ENCODE results near the gene ALDH3A1. TPM values are rescaled to one million over a fixed set of nuclear protein-coding genes. Genes with fewer than 3 reads are reported as not detected.
A peak's percentile ranks its signal among the peaks of the same experiment; 100 is the strongest.

Gene ALDH3A1
- total RNA-seq, 2 experiments from 2014 or later: not detected

DNA sequence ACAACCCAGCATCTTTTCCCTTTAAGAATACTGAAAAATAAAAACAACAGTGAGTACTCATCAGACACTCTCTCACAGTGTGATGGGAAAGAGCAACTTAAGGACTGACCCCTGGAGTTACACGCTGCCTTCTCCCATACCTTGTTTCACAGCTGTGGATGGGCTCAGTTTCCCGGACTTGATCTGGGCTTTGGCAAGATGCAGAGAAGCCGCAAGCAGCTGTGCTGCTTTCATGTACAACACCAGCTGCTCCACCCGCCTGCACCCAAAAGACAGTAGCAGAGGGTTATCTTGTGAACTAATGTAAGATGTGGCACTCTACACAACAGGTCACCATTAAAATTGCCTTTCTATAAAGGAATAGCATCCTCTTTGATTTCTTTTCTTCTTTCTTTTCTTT lies 32.7 kb upstream of the ALDH3A1 start:
- H3K27me3 ChIP-seq (ENCODE audit: control insufficient read depth in 1 of 2, insufficient read depth in 2 of 2, low read length in 2 of 2): no peaks in the 10 kb centered on the region
- peaks cover 17% of the 10 kb centered on the region for H3K36me3 ChIP-seq (ENCODE audit: insufficient read depth, low read length)
- ATAC-seq (ENCODE audit: poor library complexity): no peak
- Mint-ChIP-seq H3K4me1 (ENCODE audit: low read depth) (peaks cover 3% of the 10 kb centered on the region), H3K27me3 (no peaks in the 10 kb centered on the region), H3K4me3 (no peak overlapping the region), H3K27ac (no peak overlapping the region), H3K36me3 (ENCODE audit: low read depth) (peaks cover 75% of the 10 kb centered on the region), H3K9me3 (no peaks in the 10 kb centered on the region)
- ChIA-PET CTCF (interaction anchor here (1.4 to 2.8 kb wide), 2 partner anchors 9 to 18 kb away, joined by 4 to 10 read pairs; no protein-coding TSS in a partner anchor), POLR2A (interaction anchor here (1.7 kb wide), 1 partner anchor 9 kb away, joined by 5 read pairs; no protein-coding TSS in a partner anchor)
- TF ChIP-seq, protein P1, sequence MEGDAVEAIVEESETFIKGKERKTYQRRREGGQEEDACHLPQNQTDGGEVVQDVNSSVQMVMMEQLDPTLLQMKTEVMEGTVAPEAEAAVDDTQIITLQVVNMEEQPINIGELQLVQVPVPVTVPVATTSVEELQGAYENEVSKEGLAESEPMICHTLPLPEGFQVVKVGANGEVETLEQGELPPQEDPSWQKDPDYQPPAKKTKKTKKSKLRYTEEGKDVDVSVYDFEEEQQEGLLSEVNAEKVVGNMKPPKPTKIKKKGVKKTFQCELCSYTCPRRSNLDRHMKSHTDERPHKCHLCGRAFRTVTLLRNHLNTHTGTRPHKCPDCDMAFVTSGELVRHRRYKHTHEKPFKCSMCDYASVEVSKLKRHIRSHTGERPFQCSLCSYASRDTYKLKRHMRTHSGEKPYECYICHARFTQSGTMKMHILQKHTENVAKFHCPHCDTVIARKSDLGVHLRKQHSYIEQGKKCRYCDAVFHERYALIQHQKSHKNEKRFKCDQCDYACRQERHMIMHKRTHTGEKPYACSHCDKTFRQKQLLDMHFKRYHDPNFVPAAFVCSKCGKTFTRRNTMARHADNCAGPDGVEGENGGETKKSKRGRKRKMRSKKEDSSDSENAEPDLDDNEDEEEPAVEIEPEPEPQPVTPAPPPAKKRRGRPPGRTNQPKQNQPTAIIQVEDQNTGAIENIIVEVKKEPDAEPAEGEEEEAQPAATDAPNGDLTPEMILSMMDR (IDR thresholded peaks at IDR 0.05): no peak
- no peak for DNase-seq
- no peaks in the 10 kb centered on the region for H3K9me3 ChIP-seq (ENCODE audit: control insufficient read depth in 1 of 2, insufficient read depth in 1 of 2, low read length in 2 of 2)
- H3K4me3 ChIP-seq (ENCODE audit: low read length): no peak overlapping the region
- intact Hi-C loops (cut with DNase I, micrococcal nuclease): no loop called here
- no peak overlapping the region for H3K27ac ChIP-seq (ENCODE audit: low read depth in 1 of 2, low read length in 2 of 2)
- no peaks in the 10 kb centered on the region for H3K4me1 ChIP-seq (ENCODE audit: insufficient read depth, low read length)

DNA sequence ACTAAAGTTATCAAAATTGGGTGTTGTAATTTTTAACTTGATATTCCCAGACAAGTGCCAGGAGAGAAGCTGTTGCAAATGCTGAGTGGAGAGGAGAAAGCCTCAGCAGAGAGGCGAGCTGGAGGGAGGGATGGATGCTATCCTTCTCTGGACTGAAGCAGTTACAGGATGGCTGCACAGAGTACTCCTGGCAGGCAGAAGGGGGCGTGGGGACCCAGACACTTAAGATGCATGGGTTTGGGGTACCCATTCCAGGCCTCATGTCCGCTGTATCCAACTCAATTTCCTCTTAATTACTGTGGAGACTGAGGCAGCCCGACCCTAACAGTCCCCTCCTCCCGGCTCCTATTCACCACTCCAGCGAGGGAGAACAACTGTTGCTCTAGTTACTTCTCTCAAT lies 25.4 kb upstream of the ALDH3A1 start:
- H3K4me3 ChIP-seq (ENCODE audit: low read length): no peak overlapping the region
- no peak for DNase-seq
- Mint-ChIP-seq H3K27me3 (no peaks in the 10 kb centered on the region), H3K27ac (peak overlapping the region; percentile 93), H3K4me3 (no peak overlapping the region), H3K4me1 (ENCODE audit: low read depth) (peaks cover 67% of the 10 kb centered on the region), H3K9me3 (no peaks in the 10 kb centered on the region), H3K36me3 (ENCODE audit: low read depth) (peaks cover 48% of the 10 kb centered on the region)
- peak overlapping the region in 1 of 2 donors; percentile 48 for H3K27ac ChIP-seq (ENCODE audit: low read depth in 1 of 2, low read length in 2 of 2)
- no peaks in the 10 kb centered on the region for H3K9me3 ChIP-seq (ENCODE audit: control insufficient read depth in 1 of 2, insufficient read depth in 1 of 2, low read length in 2 of 2)
- H3K4me1 ChIP-seq (ENCODE audit: insufficient read depth, low read length): peaks cover 47% of the 10 kb centered on the region
- intact Hi-C loops (cut with DNase I, micrococcal nuclease): loop anchor here in 1 of 2 experiments (5.0 to 10.0 kb wide), 2 partner anchors 341 to 396 kb away; partner anchors contain the start of gene MAPK7
- no peak for ATAC-seq (ENCODE audit: poor library complexity)
- CTCF ChIA-PET: no interaction called here
- H3K27me3 ChIP-seq (ENCODE audit: control insufficient read depth in 1 of 2, insufficient read depth in 2 of 2, low read length in 2 of 2): no peaks in the 10 kb centered on the region
- H3K36me3 ChIP-seq (ENCODE audit: insufficient read depth, low read length): peaks cover 18% of the 10 kb centered on the region
- TF ChIP-seq, protein P1 (IDR thresholded peaks at IDR 0.05): no peak
- POLR2A ChIA-PET: no interaction called here

DNA sequence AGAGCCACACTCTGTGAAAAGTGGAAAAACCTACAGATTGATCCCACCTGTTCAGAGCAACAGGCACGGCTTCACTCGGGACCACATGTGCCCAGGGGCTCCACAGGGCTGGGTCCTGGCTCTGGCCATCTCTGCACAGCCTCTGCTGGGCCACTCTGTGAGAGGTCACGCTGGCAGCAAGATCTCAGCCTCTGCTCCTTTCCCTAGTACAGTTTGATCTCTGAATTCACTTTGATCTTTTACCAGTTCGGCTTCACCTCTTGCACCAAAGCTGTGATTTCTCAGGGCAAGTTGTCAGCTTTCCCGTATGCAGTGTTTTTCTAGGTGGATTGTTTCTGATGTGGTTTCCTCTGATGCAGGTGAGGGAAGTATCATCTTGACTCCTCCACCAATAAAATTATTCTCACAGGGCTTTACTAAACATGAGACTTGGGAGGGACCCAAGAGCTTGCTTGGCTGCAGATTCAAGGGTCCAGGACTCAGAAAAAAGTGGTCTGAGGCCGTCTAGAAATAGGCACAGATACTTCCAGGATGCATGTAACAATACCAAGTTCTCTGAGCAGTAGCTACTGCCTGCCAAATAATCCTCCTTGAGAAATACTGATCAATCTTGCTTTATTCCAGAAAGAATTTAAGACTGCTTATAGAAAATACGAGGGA lies 24.0 kb upstream of the ALDH3A1 start:
- peak overlapping the region; percentile 93 for H3K27ac Mint-ChIP-seq
- TF ChIP-seq, protein P1 (IDR thresholded peaks at IDR 0.05): no peak
- Histone ChIP-seq H3K4me3 (ENCODE audit: low read length) (peak overlapping the region; percentile 34), H3K4me1 (ENCODE audit: insufficient read depth, low read length) (peaks cover 60% of the 10 kb centered on the region), H3K36me3 (ENCODE audit: insufficient read depth, low read length) (peaks cover 16% of the 10 kb centered on the region), H3K27ac (ENCODE audit: low read depth in 1 of 2, low read length in 2 of 2) (peak overlapping the region; percentile 32 to 61), H3K9me3 (ENCODE audit: control insufficient read depth in 1 of 2, insufficient read depth in 1 of 2, low read length in 2 of 2) (no peaks in the 10 kb centered on the region), H3K27me3 (ENCODE audit: control insufficient read depth in 1 of 2, insufficient read depth in 2 of 2, low read length in 2 of 2) (no peaks in the 10 kb centered on the region)
- H3K36me3 Mint-ChIP-seq (ENCODE audit: low read depth): peaks cover 34% of the 10 kb centered on the region
- intact Hi-C loops (cut with DNase I, micrococcal nuclease): loop anchor here in 1 of 2 experiments (5.0 to 10.0 kb wide), 2 partner anchors 343 to 395 kb away; partner anchors contain the start of gene MAPK7
- H3K4me1 Mint-ChIP-seq (ENCODE audit: low read depth): peaks cover 81% of the 10 kb centered on the region
- CTCF ChIA-PET: interaction anchor here (1.2 to 2.0 kb wide), 3 partner anchors 9 to 27 kb away, joined by 4 to 12 read pairs (median 5); no protein-coding TSS in a partner anchor
- peak overlapping the region; percentile 75 for H3K4me3 Mint-ChIP-seq
- H3K9me3 Mint-ChIP-seq: no peaks in the 10 kb centered on the region
- DNase-seq (peak in 12 of 14 experiments; percentile 9 to 88 (median 40)), ATAC-seq (ENCODE audit: poor library complexity) (peak; percentile 89)
- POLR2A ChIA-PET: interaction anchor here (0.5 to 2.9 kb wide), 17 partner anchors 8 to 466 kb away, joined by 3 to 19 read pairs (median 5); partner anchors contain the start of genes AKAP10, ALDH3A2, MAPK7 and ULK2
- no peaks in the 10 kb centered on the region for H3K27me3 Mint-ChIP-seq
